HG03064 (cell line): Measurements from ENCODE around the gene LSR.
"Not testable (repeated sequence)": the region's sequence is repeated elsewhere in the genome, so short reads cannot be mapped to it uniquely, and the experiment has no call there.

Source experiments
- ATAC-seq: cut with Tn5 transposase; IDR thresholded peaks from one replicate; pipeline ENCODE4 v1.9.1; 2021; ENCODE audit warnings: low read depth; ENCODE audit not compliant: unreplicated experiment

Gene LSR

DNA sequence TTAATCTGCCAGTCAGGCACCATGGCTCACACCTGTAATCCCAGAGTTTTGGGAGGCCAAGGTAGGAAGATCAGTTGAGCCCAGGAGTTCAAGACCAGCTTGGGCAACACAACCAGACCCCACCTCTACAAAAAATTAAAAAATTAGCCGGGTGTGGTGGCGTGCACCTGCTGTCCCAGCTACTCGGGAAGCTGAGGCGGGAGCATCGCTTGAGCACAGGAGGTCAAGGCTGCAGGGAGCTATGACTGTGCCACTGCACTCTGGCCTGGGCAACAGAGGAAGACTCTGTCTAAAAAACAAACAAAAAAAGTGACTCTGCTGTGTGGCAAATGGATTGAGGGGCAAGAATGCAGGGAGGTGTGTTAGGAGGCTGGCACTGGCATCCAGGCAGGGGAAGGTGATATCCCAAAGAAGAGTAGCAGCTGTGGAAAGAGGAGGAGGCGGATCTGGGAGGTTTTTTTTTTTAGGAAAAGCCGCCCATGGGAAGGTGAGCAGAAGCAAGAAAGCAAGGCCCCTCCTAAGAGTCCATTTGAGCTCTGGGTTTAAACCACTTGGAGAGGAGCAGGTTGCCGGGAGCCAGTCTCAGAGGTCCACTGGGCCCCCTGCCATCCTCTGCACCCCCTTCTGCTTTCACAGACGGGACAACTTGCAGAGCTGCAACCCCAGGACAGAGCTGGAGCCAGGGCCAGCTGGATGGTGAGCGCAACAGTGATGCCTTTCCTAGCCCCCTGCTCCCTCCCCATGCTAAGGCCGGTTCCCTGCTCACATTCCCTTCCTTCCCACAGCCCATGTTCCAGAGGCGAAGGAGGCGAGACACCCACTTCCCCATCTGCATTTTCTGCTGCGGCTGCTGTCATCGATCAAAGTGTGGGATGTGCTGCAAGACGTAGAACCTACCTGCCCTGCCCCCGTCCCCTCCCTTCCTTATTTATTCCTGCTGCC is 35.6 kb downstream of the LSR start:
- no peak for ATAC-seq

DNA sequence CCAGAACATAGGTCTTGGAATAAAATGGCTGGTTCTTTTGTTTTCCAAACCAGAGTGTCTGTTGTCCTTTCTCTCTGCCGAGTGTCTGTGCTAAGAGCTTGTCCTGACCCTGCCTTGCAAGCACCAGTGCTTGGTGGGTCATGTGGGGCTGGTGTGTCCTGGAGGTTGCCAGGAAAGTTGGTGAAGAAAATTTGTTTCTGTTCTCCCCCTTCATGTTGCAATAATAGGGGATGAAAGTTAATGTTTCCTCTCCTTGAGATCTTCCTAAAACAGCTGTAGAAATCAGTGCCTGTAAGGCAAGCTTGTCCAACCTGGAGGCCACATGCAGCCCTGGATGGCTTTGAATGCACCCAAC is 36.3 kb downstream of the LSR start:
- no peak for ATAC-seq

DNA sequence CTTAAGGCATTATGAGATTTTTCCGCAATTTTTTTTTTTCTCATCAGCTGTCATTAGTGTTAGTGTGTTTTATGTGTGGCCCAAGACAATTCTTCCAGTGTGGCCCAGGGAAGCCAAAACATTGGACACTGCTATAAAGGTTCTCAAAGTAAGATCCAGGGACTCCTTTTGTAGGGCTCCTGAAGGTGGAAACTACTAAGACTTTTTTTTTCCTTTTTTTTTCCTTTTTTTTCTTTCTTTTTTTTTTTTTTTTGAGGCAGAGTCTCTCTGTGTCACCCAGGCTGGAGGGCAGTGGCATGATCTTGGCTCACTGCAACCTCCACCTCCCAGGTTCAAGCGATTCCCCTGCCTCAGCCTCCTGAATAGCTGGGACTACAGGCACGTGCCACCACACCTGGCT is 36.7 kb downstream of the LSR start:
- not testable (repeated sequence) for ATAC-seq

DNA sequence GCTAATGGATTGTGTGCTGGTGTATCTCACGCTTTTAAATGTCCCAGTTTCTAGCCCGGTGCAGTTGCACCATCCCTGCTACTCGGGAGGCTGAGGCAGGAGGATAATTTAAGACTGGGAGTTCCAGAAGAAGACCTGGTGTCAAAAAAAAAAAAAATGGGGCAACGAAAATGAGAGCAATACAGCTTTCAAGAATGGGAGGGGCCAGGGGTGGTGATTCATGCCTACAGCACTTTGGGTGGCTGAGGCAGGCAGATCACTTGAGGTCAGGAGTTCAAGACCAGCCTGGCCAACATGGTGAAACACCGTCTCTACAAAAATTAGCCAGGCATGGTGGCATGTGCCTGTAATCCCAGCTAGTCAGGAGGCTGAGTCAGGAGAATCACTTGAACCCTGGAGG is 37.3 kb downstream of the LSR start:
- ATAC-seq, result not testable (repeated sequence)

DNA sequence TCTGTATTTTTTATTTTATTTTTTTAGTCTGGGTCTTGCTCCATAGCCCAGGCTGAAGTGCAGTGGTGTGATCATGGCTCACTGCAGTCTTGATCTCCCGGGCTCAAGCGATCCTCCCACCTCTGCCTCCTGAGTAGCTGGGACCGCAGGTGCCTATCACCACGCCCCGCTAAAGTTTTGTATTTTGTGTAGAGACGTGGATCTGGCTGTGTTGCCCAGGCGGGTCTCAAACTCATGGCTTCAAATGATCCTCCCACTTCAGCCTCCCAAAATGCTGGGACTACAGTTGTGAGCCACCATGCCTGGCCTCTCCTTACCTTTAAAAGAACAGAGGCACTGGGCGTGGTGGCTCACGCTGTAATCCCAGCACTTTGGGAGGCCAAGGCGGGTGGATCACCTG is 38.9 kb downstream of the LSR start:
- no peak for ATAC-seq

DNA sequence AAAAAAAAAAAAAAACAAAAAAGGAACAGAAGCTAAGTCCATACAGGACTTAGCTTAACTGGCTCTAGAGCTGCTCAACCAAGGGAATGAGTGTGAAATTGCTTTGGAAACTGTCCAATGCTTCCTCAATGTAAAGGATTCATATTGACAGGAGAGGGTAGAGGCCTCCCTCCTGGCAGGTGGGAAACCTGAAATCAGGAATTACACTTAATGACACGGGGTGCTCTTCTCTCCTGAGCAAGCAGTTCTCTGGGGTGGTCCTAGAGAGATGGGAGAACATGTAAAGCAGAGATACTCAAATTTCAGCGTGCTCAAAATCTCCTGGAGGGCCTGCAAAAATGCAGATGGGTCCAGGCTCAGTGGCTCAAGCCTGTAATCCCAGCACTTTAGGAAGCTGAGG is 39.5 kb downstream of the LSR start:
- ATAC-seq, result no peak

DNA sequence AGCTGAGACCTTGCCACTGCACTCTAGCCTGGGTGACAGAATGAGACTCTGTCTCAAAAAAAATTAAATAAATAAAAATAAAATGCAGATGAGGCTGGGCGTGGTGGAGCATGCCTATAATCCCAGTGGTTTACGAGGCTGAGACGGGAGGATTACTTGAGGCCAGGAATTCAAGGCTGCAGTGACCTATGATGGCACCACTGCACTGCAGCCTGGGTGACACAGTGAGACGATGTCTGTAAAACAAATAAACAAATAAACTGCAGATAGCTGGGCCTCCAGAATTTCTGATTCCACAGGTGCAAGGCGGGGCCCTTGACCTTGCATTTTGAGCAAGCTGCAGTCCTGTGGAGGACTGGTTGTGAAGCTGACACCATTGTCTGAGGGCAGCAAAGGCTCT is 40.1 kb downstream of the LSR start:
- ATAC-seq, result no peak

DNA sequence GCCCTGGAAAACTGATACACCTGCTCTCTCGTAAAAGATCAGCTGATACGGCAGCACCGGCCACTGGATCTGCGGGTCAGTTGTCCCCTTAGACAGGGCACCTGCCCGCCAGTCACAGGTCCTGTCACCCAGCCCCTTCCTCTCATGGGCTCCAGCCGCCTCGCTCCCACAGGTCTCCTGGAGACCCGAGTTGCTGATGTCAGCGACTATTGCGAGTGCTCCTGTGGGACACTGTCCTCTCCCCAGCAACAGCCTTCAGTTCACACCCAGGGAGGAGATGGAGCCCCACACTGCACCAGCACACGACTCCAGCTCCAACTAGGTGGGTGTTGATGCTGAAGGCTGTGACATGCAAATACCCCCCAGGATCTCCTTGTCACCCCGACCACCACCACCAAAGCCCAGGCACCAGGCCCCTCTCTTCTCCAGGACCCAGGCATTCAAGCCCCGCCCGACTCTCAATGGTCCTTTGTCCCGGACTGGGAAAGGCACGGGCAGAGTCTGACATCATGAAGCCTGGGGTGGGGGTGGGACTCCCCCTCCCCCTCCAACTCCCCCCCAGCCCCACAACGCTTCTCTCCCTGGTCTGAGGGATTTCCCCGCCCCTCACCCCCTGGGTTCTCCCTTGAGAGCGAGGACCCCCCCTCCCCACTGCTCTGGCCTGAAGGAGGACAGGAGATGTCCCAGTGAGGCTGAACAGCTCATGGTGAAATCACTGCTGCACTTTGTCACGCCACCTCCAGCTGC is 41.8 kb downstream of the LSR start:
- ATAC-seq, result no peak

DNA sequence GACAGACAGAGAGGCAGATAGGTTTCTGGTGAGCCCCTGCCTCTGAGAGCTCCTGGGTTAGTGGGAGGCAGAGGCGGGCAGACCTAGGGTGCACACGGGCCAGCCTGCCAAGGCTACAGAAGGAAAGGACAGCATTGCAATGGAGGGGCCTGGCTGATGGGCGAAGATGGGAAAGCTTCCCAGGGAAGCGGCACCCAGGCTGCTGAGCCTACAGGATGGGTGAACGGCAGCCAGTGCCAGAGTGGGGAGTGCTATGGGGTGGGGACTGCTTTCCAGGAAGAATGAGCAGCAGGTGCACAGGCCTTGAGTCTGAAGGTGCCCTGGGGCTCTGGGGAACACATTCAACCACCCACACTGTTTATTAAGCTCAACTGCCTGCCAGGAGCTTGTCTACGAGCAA is 42.5 kb downstream of the LSR start:
- no peak for ATAC-seq

DNA sequence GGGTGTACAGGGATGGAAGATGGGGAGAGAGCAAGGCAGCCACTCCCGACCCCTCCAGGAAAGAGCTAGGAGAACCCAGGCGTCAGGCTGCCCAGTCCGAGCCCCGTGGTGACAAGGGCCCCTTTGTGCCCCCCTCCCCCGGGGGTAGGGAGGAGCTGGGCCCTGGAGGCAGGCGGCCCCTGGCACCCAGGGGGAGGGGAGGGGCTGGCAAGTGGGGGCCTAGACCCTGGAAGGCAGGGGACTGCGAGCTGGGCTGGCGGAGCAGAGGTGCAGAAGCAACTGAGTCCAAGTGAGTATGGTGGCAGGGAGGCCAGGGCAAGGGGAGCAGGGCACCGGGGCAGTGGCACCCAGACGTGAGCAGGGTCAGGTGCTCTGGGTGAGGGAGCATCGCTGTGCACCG is 43.1 kb downstream of the LSR start, which contains the start of gene MAG:
Gene MAG, plus strand, starts transcription at position 246 of the 400 bp plus-strand sequence. CDS start 3,248 bp downstream, outside the sequence.
- ATAC-seq, result no peak

DNA sequence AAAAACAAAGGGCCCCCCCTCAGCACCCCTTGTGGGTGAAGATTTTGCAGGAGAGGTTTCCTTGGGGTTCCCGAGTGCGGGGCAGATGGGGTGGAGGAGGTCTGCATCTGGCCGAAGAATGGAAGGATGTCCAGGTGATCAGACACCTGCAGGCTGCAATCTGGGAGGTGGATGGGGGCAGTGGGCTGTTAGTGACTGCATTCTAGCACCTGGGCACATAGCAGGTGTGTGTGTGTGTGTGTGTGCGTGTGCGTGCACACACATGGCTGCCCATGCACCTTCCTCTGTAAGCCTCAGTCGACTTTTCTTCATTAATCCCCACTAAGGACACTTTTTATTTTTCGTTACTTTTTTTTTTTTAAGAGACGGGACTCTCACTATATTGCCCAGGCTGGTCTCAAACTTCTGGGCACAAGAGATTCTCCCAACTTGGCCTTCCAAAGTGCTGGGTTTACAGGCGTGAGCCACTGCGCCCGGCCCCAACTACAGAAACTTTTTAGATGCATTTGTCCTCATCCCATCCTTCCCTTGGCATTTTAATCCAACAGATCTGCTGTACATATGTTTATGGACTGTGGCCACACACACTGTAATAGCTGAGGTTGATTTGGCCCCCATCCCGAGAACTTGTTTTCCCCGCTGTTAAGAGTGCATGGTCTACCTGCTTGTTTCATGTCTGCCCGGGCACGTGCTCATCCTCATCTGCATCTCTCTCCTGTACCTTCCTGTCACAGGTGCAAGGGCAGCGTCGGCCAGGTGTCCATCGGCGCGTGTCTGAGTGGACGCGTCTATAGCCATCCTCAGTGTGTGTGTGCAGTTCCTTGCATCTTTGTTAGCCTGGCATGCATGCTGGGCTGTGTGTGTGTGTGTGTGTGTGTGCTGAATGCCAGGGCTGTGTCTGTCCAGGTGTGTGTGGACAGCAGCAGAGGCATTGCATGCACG is 43.9 kb downstream of the LSR start:
- no peak for ATAC-seq

DNA sequence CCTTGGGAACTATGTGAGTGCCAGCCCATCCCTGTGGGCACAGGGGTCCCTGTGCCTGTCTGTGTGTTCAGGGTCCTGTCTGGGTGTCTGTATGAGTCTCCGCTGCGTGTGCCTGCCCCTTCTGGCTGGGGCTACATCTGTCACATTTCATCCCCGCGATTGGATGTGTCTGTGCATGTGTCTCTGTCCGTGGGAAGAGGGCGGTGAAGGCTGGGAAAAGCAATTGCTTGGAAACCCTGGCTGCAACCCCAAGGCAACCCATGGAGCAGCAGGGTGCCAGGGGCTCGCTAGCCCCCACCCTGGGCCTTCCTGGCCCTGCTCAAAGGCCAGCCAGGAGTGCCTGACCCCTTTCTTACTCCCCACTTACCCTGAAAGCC is 44.5 kb downstream of the LSR start:
- ATAC-seq, result no peak

DNA sequence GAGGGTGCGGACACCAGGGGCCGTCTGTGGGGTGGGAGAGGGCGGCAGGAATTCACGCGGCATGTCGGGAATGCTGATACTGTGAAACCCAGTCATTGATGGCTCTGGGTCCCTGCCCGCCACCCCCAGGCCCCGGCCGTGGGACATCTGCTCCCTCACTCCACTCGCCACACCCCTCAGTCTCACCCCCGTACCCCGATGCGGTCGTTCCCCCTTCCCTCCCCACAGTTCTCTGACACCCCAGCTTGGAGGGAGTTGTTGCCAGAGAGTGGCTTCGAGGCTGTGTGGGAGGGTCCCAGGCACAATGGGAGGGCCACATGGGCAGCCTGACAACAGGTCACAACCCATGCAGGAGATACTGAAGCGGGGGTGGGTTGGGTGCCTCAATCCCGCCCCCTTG is 45.0 kb downstream of the LSR start:
- ATAC-seq, result no peak

DNA sequence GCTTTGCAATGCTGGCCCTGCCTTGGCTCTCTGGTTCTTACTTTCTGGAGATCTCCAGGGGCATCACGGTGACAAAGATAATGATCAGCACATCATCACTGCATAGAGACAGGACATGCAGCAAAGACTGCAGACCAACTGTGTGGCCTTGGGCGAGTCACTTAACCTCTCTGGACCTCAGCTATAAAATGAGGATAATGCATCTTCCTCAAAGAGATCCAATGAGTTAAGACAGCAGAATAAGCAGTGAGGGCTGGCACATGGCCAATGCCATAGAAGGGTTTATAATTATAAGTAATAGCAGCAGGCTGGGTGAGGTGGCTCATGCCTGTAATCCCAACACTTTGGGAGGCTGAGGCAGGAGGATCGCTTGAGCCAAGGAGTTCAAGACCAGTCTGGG is 45.5 kb downstream of the LSR start:
- no peak for ATAC-seq

DNA sequence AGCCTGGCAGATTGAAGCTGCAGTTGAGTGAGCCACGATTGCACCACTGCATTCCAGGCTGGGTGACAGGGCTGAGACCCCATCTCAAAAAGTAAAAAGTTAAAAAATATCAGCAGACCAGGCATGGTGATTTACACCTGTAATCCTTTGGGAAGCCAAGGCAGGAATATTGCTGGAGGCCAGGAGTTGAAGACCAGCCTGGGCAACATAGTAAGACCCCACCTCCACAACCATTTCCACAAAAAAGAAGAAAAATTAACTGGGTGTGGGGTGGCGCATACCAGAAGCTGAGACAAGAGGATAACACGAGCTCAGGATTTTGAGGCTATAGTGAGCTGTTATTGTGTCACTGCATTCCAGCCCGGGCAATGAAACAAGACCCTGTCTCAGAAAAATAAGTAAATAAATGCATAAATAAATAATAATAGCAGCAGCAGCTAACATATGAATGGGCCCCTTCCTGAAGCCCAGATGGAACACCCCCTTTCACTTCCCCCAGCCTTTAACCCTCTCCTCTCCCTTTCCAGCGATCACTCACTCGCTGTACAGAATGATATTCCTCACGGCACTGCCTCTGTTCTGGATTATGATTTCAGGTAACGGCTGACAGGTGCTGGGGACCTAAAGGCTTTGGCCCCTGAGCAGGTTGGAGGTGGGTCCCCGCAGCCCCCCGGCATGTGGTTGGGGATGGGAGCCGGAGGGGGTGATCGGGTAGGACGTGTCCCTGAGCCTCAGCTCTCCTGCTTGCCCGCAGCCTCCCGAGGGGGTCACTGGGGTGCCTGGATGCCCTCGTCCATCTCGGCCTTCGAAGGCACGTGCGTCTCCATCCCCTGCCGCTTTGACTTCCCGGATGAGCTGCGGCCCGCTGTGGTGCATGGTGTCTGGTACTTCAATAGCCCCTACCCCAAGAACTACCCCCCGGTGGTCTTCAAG is 46.3 kb downstream of the LSR start:
- ATAC-seq, result no peak

DNA sequence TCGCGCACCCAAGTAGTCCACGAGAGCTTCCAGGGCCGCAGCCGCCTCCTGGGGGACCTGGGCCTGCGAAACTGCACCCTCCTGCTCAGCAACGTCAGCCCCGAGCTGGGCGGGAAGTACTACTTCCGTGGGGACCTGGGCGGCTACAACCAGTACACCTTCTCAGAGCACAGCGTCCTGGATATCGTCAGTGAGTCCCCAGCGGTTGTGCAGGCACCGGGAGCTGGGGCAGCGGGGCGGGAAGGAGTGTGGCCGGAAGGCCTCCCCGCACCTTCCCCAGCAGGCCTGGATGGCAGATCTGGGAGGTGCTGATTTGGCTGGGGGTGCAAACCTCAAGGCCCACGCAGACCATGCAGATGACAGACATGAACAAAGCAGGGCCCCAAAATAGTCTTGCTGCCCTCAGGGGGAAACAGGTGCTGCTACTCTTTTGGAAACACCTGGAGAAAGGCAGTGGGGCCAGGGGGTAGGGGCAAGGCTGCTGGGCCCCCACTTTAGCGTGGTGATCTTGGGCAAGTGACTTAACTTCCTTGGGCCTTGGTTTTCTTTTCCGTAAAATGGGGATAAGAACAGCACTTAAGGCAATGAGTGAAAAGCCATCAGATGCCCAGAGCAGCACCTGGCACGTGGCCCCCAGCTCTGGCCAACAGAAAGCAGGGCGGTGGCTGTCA is 47.1 kb downstream of the LSR start:
- ATAC-seq, result no peak

DNA sequence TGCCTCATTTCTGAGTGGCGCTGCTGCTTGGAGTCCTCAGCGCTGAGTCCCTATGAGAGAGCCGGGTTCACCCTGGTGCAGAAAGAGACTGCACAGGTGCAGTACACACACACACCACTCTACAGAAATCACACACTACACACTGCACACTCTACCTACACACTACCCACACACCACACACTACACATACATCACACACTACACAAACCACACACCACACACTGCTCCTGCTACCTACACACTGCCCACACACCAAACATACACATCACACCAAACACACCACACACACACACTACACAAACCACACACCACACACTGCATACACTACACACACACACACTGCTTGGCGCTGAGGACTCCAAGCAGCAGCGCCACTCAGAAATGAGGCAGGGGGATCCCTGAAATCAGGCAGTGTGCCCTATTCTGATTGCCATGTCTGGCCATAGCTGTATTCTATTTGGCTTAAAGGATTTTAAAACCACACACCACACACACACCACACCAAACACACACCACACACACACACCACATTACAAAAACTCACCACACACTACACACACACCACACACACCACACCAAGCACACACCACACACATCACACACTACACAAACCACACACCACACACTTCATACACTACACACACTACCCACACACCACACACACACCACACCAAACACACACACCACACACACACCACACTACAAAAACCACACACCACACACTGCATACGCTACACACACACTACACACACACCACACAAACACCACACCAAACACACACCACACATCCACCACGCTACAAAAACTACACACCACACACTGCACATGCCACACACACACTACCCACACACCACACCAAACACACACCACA is 48.1 kb downstream of the LSR start:
- ATAC-seq, result no peak

DNA sequence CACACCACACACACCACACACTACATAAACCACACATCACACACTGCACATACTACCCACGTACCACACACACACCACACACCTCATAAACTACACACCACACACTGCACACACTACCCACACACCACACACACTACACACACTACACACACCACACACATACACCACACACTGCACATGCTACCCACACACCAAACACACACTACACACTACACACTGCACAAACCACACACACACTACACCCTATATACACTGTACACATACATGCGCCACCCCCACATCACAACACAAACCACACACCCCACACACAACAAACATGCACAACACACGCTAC is 48.7 kb downstream of the LSR start:
- no peak for ATAC-seq
